Vagina (tissue), 2 donors: ENCODE results near the gene PARN. TPM values are rescaled to one million over a fixed set of nuclear protein-coding genes. Genes with fewer than 3 reads are reported as not detected.

Source experiments
- DNase-seq, 2 donors: peaks; one replicate each; pipeline ENCODE4 v3.0.0-alpha.2; 2017; ENCODE audit errors: extremely low spot score in 2 of 2
- H3K27ac ChIP-seq: fragments of 200-600 bp; sonication (generic); one replicate; pipeline ENCODE4 v1.5.1; 2019
- H3K27me3 ChIP-seq: fragments of 200-600 bp; sonication (generic); one replicate; pipeline ENCODE4 v1.5.1; 2019
- H3K36me3 ChIP-seq, 2 donors: fragments of 200-600 bp; sonication (generic); one replicate each; pipeline ENCODE4 v1.5.1; 2017 to 2019
- H3K4me1 ChIP-seq: fragments of 200-600 bp; sonication (generic); one replicate; pipeline ENCODE4 v1.5.1; 2019
- H3K4me3 ChIP-seq, 2 donors: fragments of 200-600 bp; sonication (generic); 1 replicate in 1 of 2; 2 replicates in 1 of 2; pipeline ENCODE4 v1.5.1; 2016 to 2019
- H3K9me3 ChIP-seq: fragments of 200-600 bp; sonication (generic); one replicate; pipeline ENCODE4 v1.5.1; 2019
- CTCF ChIP-seq, 3 experiments: fragments of 450-650 bp in 2 of 3; fragments of 200-600 bp in 1 of 3; sonication (generic) in 1 of 3; IDR thresholded peaks; one replicate each; pipeline ENCODE4 v1.5.1; 2017 to 2019; ENCODE audit warnings: antibody characterized with exemption in 3 of 3, mild to moderate bottlenecking in 2 of 3, moderate library complexity in 2 of 3
- POLR2A ChIP-seq, 2 donors: fragments of 450-650 bp; IDR thresholded peaks; one replicate each; pipeline ENCODE4 v1.6.1; 2017; ENCODE audit warnings: antibody characterized with exemption in 2 of 2, mild to moderate bottlenecking in 2 of 2, moderate library complexity in 2 of 2
- POLR2AphosphoS5 ChIP-seq, 2 donors: sonication (generic); formaldehyde crosslinking; IDR thresholded peaks; one replicate each; pipeline ENCODE4 v1.9.0; 2017; ENCODE audit warnings: antibody characterized with exemption in 2 of 2, mild to moderate bottlenecking in 2 of 2, low read depth in 1 of 2; ENCODE audit not compliant: insufficient read depth in 1 of 2
- intact Hi-C: fragments of 100-400 bp; cut with DNase I; formaldehyde crosslinking; loops from one replicate; pipeline ENCODE4 v1.15.1; 2023
- total RNA-seq: library from RNA; depleted of rRNA; stranded (reverse); fragments of >200 nt; gene quantifications from one replicate; pipeline ENCODE4 v1.2.3, GENCODE V29; 2016

PARN gene
- total RNA-seq, 1 donor from 2014 or later = 39.3 TPM

GRCh38 chr16:14510581-14510938, 119.5 kb downstream of the PARN start:
- Histone ChIP-seq H3K4me1 (peaks cover 5% of the 10 kb centered on the region), H3K27ac (no peak overlapping the region), H3K4me3 (no peak overlapping the region), H3K9me3 (no peaks in the 10 kb centered on the region), H3K27me3 (no peaks in the 10 kb centered on the region), H3K36me3 (no peaks in the 10 kb centered on the region)
- TF ChIP-seq POLR2AphosphoS5 (IDR thresholded peaks at IDR 0.05; ENCODE audit: insufficient read depth in 1 of 2, low read depth in 1 of 2) (no peak), CTCF (IDR thresholded peaks at IDR 0.05) (no peak), POLR2A (IDR thresholded peaks at IDR 0.05) (no peak)
- no peak for DNase-seq
- intact Hi-C loops = no loop called here

GRCh38 chr16:14509675-14510132, 120.4 kb downstream of the PARN start:
- intact Hi-C loops = no loop called here
- Histone ChIP-seq H3K9me3 (no peaks in the 10 kb centered on the region), H3K4me1 (peaks cover 5% of the 10 kb centered on the region), H3K27me3 (no peaks in the 10 kb centered on the region), H3K27ac (no peak overlapping the region), H3K4me3 (no peak overlapping the region), H3K36me3 (no peaks in the 10 kb centered on the region)
- no peak for DNase-seq
- TF ChIP-seq CTCF (IDR thresholded peaks at IDR 0.05) (no peak), POLR2AphosphoS5 (IDR thresholded peaks at IDR 0.05; ENCODE audit: insufficient read depth in 1 of 2, low read depth in 1 of 2) (no peak), POLR2A (IDR thresholded peaks at IDR 0.05) (no peak)

- no peaks in the 10 kb centered on the region for H3K36me3 ChIP-seq
- no peak for DNase-seq
- no peaks in the 10 kb centered on the region for H3K27me3 ChIP-seq
- H3K27ac ChIP-seq = no peak overlapping the region
- TF ChIP-seq POLR2A (IDR thresholded peaks at IDR 0.05) (no peak), POLR2AphosphoS5 (IDR thresholded peaks at IDR 0.05; ENCODE audit: insufficient read depth in 1 of 2, low read depth in 1 of 2) (no peak), CTCF (IDR thresholded peaks at IDR 0.05) (no peak)
- H3K9me3 ChIP-seq = no peaks in the 10 kb centered on the region
- H3K4me1 ChIP-seq = peaks cover 5% of the 10 kb centered on the region
- intact Hi-C loops = no loop called here
- no peak overlapping the region for H3K4me3 ChIP-seq
These were observed 121.0 kb downstream of the PARN start for GRCh38 chr16:14509055-14509454.

- Histone ChIP-seq H3K4me1 (peaks cover 25% of the 10 kb centered on the region), H3K36me3 (no peaks in the 10 kb centered on the region), H3K4me3 (no peak overlapping the region), H3K9me3 (no peaks in the 10 kb centered on the region), H3K27me3 (no peaks in the 10 kb centered on the region), H3K27ac (no peak overlapping the region)
- intact Hi-C loops = no loop called here
- DNase-seq = no peak
- no peak for TF ChIP-seq POLR2A (IDR thresholded peaks at IDR 0.05)
- TF ChIP-seq POLR2AphosphoS5 (IDR thresholded peaks at IDR 0.05; ENCODE audit: insufficient read depth in 1 of 2, low read depth in 1 of 2) = no peak
- no peak for TF ChIP-seq CTCF (IDR thresholded peaks at IDR 0.05)
These were observed 124.2 kb downstream of the PARN start for GRCh38 chr16:14505846-14506245.

- intact Hi-C loops = no loop called here
- no peak overlapping the region for H3K4me3 ChIP-seq
- H3K27me3 ChIP-seq = no peaks in the 10 kb centered on the region
- peak overlapping the region; percentile 61 for H3K27ac ChIP-seq
- H3K36me3 ChIP-seq = no peaks in the 10 kb centered on the region
- no peak for TF ChIP-seq POLR2A (IDR thresholded peaks at IDR 0.05)
- no peak for TF ChIP-seq CTCF (IDR thresholded peaks at IDR 0.05)
- no peak for TF ChIP-seq POLR2AphosphoS5 (IDR thresholded peaks at IDR 0.05; ENCODE audit: insufficient read depth in 1 of 2, low read depth in 1 of 2)
- no peaks in the 10 kb centered on the region for H3K9me3 ChIP-seq
- H3K4me1 ChIP-seq = peaks cover 34% of the 10 kb centered on the region
- DNase-seq = no peak
These were observed 126.9 kb downstream of the PARN start for GRCh38 chr16:14502932-14503741.
